ENCODE results near the gene DDIT4. TPM values are rescaled to one million over a fixed set of nuclear protein-coding genes. Genes with fewer than 3 reads are reported as not detected.
"Not testable (repeated sequence)": the region's sequence is repeated elsewhere in the genome, so short reads cannot be mapped to it uniquely, and the experiment has no call there.

Gene DDIT4
- total RNA-seq, 2 experiments from 2014 or later: 750 to 1,039 TPM

- not testable (repeated sequence) for H3K9me3 Mint-ChIP-seq (ENCODE audit: low read depth); ATAC-seq; DNase-seq; H3K27me3 Mint-ChIP-seq; H3K36me3 Mint-ChIP-seq (ENCODE audit: low read depth)
- CTCF ChIA-PET: interaction anchor here (0.6 to 0.7 kb wide), 3 partner anchors 23 to 86 kb away, joined by 3 to 4 read pairs (median 4); no protein-coding TSS in a partner anchor
- intact Hi-C loops (cut with DNase I, micrococcal nuclease): loop anchor here (2.0 to 10.0 kb wide), 3 partner anchors 27 to 285 kb away; partner anchors contain the start of gene CHST3 (in 1 of the 2)
- POLR2A ChIA-PET: interaction anchor here (3.1 kb wide), 1 partner anchor 11 kb away, joined by 15 read pairs; no protein-coding TSS in a partner anchor
- Mint-ChIP-seq H3K27ac (peak overlapping the region; percentile 89), H3K4me3 (peak overlapping the region; percentile 71), H3K4me1 (peaks cover 80% of the 10 kb centered on the region)
Observed at GRCh38 chr10:72249176-72249862, 24.4 kb upstream of the DDIT4 start.

- Mint-ChIP-seq H3K27ac (peak overlapping the region; percentile 77), H3K4me1 (peaks cover 80% of the 10 kb centered on the region), H3K27me3 (no peaks in the 10 kb centered on the region), H3K4me3 (peak overlapping the region; percentile 30), H3K9me3 (ENCODE audit: low read depth) (no peaks in the 10 kb centered on the region), H3K36me3 (ENCODE audit: low read depth) (peaks cover 2% of the 10 kb centered on the region)
- no peak for DNase-seq
- ChIA-PET POLR2A (no interaction called here), CTCF (interaction anchor here (1.0 kb wide), 1 partner anchor 20 kb away, joined by 3 read pairs; no protein-coding TSS in a partner anchor)
- intact Hi-C loops (cut with DNase I, micrococcal nuclease): no loop called here
- no peak for ATAC-seq
Observed at GRCh38 chr10:72250666-72251065, 23.1 kb upstream of the DDIT4 start.

- DNase-seq (no peak), ATAC-seq (no peak)
- peaks cover 80% of the 10 kb centered on the region for H3K4me1 Mint-ChIP-seq
- peak overlapping the region; percentile 74 for H3K27ac Mint-ChIP-seq
- ChIA-PET CTCF (interaction anchor here (1.0 kb wide), 1 partner anchor 9 kb away, joined by 3 read pairs; no protein-coding TSS in a partner anchor), POLR2A (no interaction called here)
- no peaks in the 10 kb centered on the region for H3K9me3 Mint-ChIP-seq (ENCODE audit: low read depth)
- no peaks in the 10 kb centered on the region for H3K27me3 Mint-ChIP-seq
- peaks cover 2% of the 10 kb centered on the region for H3K36me3 Mint-ChIP-seq (ENCODE audit: low read depth)
- intact Hi-C loops (cut with DNase I, micrococcal nuclease): no loop called here
- no peak overlapping the region for H3K4me3 Mint-ChIP-seq
Observed at GRCh38 chr10:72251635-72252034, 22.1 kb upstream of the DDIT4 start.

GRCh38 chr10:72252972-72253371, 20.8 kb upstream of the DDIT4 start:
- ChIA-PET POLR2A (interaction anchor here (0.6 to 1.2 kb wide), 3 partner anchors 74 to 381 kb away, joined by 4 to 9 read pairs (median 4); no protein-coding TSS in a partner anchor), CTCF (interaction anchor here (0.7 to 1.1 kb wide), 7 partner anchors 31 to 156 kb away, joined by 3 to 4 read pairs (median 3); no protein-coding TSS in a partner anchor)
- no peaks in the 10 kb centered on the region for H3K36me3 Mint-ChIP-seq (ENCODE audit: low read depth)
- H3K27ac Mint-ChIP-seq: peak overlapping the region; percentile 77
- intact Hi-C loops (cut with DNase I, micrococcal nuclease): no loop called here
- H3K4me1 Mint-ChIP-seq: peaks cover 77% of the 10 kb centered on the region
- DNase-seq (no peak), ATAC-seq (no peak)
- no peaks in the 10 kb centered on the region for H3K9me3 Mint-ChIP-seq (ENCODE audit: low read depth)
- no peak overlapping the region for H3K4me3 Mint-ChIP-seq
- no peaks in the 10 kb centered on the region for H3K27me3 Mint-ChIP-seq

- peaks cover 76% of the 10 kb centered on the region for H3K4me1 Mint-ChIP-seq
- no peaks in the 10 kb centered on the region for H3K27me3 Mint-ChIP-seq
- no peaks in the 10 kb centered on the region for H3K9me3 Mint-ChIP-seq (ENCODE audit: low read depth)
- no peak overlapping the region for H3K4me3 Mint-ChIP-seq
- peak overlapping the region; percentile 77 for H3K27ac Mint-ChIP-seq
- ATAC-seq (no peak), DNase-seq (no peak)
- intact Hi-C loops (cut with DNase I, micrococcal nuclease): no loop called here
- H3K36me3 Mint-ChIP-seq (ENCODE audit: low read depth): no peaks in the 10 kb centered on the region
- ChIA-PET POLR2A (interaction anchor here (0.6 to 2.2 kb wide), 6 partner anchors 20 to 382 kb away, joined by 3 to 9 read pairs (median 4); partner anchors contain the start of gene DDIT4), CTCF (interaction anchor here (0.7 to 1.1 kb wide), 5 partner anchors 41 to 157 kb away, joined by 3 read pairs; no protein-coding TSS in a partner anchor)
Observed at GRCh38 chr10:72253578-72253977, 20.1 kb upstream of the DDIT4 start.

- H3K4me3 Mint-ChIP-seq: peak overlapping the region; percentile 58
- no peaks in the 10 kb centered on the region for H3K36me3 Mint-ChIP-seq (ENCODE audit: low read depth)
- H3K27ac Mint-ChIP-seq: peak overlapping the region; percentile 92
- intact Hi-C loops (cut with DNase I, micrococcal nuclease): no loop called here
- DNase-seq: peak; percentile 64
- ChIA-PET CTCF (interaction anchor here (0.6 to 1.4 kb wide), 4 partner anchors 20 to 1763 kb away, joined by 3 to 6 read pairs (median 3); partner anchors contain the start of gene DDIT4), POLR2A (interaction anchor here (1.0 to 2.5 kb wide), 7 partner anchors 9 to 73 kb away, joined by 3 to 10 read pairs (median 4); partner anchors contain the start of gene DDIT4)
- no peaks in the 10 kb centered on the region for H3K9me3 Mint-ChIP-seq (ENCODE audit: low read depth)
- H3K27me3 Mint-ChIP-seq: no peaks in the 10 kb centered on the region
- peak; percentile 46 for ATAC-seq
- H3K4me1 Mint-ChIP-seq: peaks cover 80% of the 10 kb centered on the region
Observed at GRCh38 chr10:72254813-72255568, 18.7 kb upstream of the DDIT4 start.

- intact Hi-C loops (cut with DNase I, micrococcal nuclease): no loop called here
- POLR2A ChIA-PET: interaction anchor here (1.0 to 2.5 kb wide), 3 partner anchors 17 to 72 kb away, joined by 4 to 10 read pairs (median 8); partner anchors contain the start of gene DDIT4
- H3K4me3 Mint-ChIP-seq: no peak overlapping the region
Observed at GRCh38 chr10:72255977-72256729, 17.6 kb upstream of the DDIT4 start.

GRCh38 chr10:72257051-72257892, 16.5 kb upstream of the DDIT4 start:
- no peak for DNase-seq
- ATAC-seq: no peak
- H3K9me3 Mint-ChIP-seq (ENCODE audit: low read depth): no peaks in the 10 kb centered on the region
- H3K36me3 Mint-ChIP-seq (ENCODE audit: low read depth): no peaks in the 10 kb centered on the region
- intact Hi-C loops (cut with DNase I, micrococcal nuclease): no loop called here
- peak overlapping the region; percentile 58 for H3K27ac Mint-ChIP-seq
- peaks cover 80% of the 10 kb centered on the region for H3K4me1 Mint-ChIP-seq
- POLR2A ChIA-PET: no interaction called here
- H3K4me3 Mint-ChIP-seq: no peak overlapping the region
- CTCF ChIA-PET: interaction anchor here (0.6 to 2.1 kb wide), 4 partner anchors 10 to 130 kb away, joined by 3 to 16 read pairs (median 4); no protein-coding TSS in a partner anchor
- H3K27me3 Mint-ChIP-seq: no peaks in the 10 kb centered on the region

More at GRCh38 chr10:72255977-72256729, 17.6 kb upstream of the DDIT4 start:
- no peaks in the 10 kb centered on the region for H3K36me3 Mint-ChIP-seq (ENCODE audit: low read depth)
- DNase-seq (no peak), ATAC-seq (no peak)
- H3K4me1 Mint-ChIP-seq: peaks cover 77% of the 10 kb centered on the region
- H3K9me3 Mint-ChIP-seq (ENCODE audit: low read depth): no peaks in the 10 kb centered on the region
- peak overlapping the region; percentile 73 for H3K27ac Mint-ChIP-seq
- CTCF ChIA-PET: interaction anchor here (1.2 to 1.4 kb wide), 2 partner anchors 19 to 32 kb away, joined by 3 read pairs; no protein-coding TSS in a partner anchor
- no peaks in the 10 kb centered on the region for H3K27me3 Mint-ChIP-seq

GRCh38 chr10:72258617-72259016, 15.1 kb upstream of the DDIT4 start:
- Mint-ChIP-seq H3K9me3 (ENCODE audit: low read depth) (no peaks in the 10 kb centered on the region), H3K4me1 (peaks cover 72% of the 10 kb centered on the region), H3K27ac (peak overlapping the region; percentile 28), H3K27me3 (no peaks in the 10 kb centered on the region), H3K4me3 (no peak overlapping the region), H3K36me3 (ENCODE audit: low read depth) (no peaks in the 10 kb centered on the region)
- intact Hi-C loops (cut with DNase I, micrococcal nuclease): no loop called here
- DNase-seq (no peak), ATAC-seq (no peak)
- CTCF ChIA-PET: interaction anchor here (0.7 to 3.3 kb wide), 11 partner anchors 11 to 1737 kb away, joined by 3 to 18 read pairs (median 3); no protein-coding TSS in a partner anchor
- POLR2A ChIA-PET: interaction anchor here (1.2 to 3.3 kb wide), 4 partner anchors 10 to 69 kb away, joined by 3 to 31 read pairs (median 10); partner anchors contain the start of gene DDIT4

All from activated CD4-positive, alpha-beta T cell treated with anti-CD3 and anti-CD28 coated beads for 36 hours (primary cell).